HepG2 (cell line): ENCODE results near the gene ZCCHC10. TPM values are rescaled to one million over a fixed set of nuclear protein-coding genes. Genes with fewer than 3 reads are reported as not detected.

Experiments used
- DRAP1 ChIP-seq: IDR thresholded peaks from 2 replicates; pipeline ENCODE4 v1.6.1; 2016; ENCODE audit warnings: missing genetic modification reagents, missing compliant biosample characterization
- ESRRA ChIP-seq: sonication (generic); formaldehyde crosslinking; IDR thresholded peaks from 2 replicates; pipeline ENCODE4 v1.5.1; 2020; ENCODE audit warnings: mild to moderate bottlenecking, low read depth, missing genetic modification reagents
- GZF1 ChIP-seq: sonication (generic); formaldehyde crosslinking; IDR thresholded peaks from 2 replicates; pipeline ENCODE4 v1.5.1; 2020; ENCODE audit warnings: mild to moderate bottlenecking, missing genetic modification reagents
- HIVEP1 ChIP-seq: sonication (generic); formaldehyde crosslinking; IDR thresholded peaks from 2 replicates; pipeline ENCODE4 v1.4.0; 2020; ENCODE audit warnings: mild to moderate bottlenecking, missing genetic modification reagents
- NCOR1 ChIP-seq: fragments of 200-600 bp; sonication (generic); IDR thresholded peaks from 2 replicates; pipeline ENCODE4 v1.7.0; 2017; ENCODE audit warnings: antibody characterized with exemption, low read length, borderline replicate concordance
- SAP130 ChIP-seq: IDR thresholded peaks from 2 replicates; pipeline ENCODE4 v1.6.1; 2016; ENCODE audit warnings: low read depth
- SIN3A ChIP-seq: IDR thresholded peaks from 2 replicates; pipeline ENCODE4 v1.6.1; 2011; ENCODE audit warnings: low read depth, mild to moderate bottlenecking, control low read depth, low read length, borderline replicate concordance
- SP140L ChIP-seq: sonication (generic); formaldehyde crosslinking; IDR thresholded peaks from 2 replicates; pipeline ENCODE4 v1.4.0; 2020; ENCODE audit warnings: missing genetic modification reagents, borderline replicate concordance
- THAP11 ChIP-seq: IDR thresholded peaks from 2 replicates; pipeline ENCODE4 v1.6.1; 2016; ENCODE audit warnings: missing biosample characterization, missing genetic modification reagents
- ZBTB8A ChIP-seq: sonication (generic); formaldehyde crosslinking; IDR thresholded peaks from 2 replicates; pipeline ENCODE4 v1.4.0; 2020; ENCODE audit warnings: mild to moderate bottlenecking, low read depth, missing genetic modification reagents, borderline replicate concordance
- ZEB1 ChIP-seq: IDR thresholded peaks from 2 replicates; pipeline ENCODE4 v1.6.1; 2012; ENCODE audit warnings: mild to moderate bottlenecking, low read depth, inconsistent platforms; ENCODE audit not compliant: insufficient replicate concordance
- ZNF335 ChIP-seq: sonication (generic); formaldehyde crosslinking; IDR thresholded peaks from 2 replicates; pipeline ENCODE4 v1.4.0; 2020; ENCODE audit warnings: missing genetic modification reagents
- ZNF451 ChIP-seq: sonication (generic); formaldehyde crosslinking; IDR thresholded peaks from 2 replicates; pipeline ENCODE4 v1.5.0; 2020; ENCODE audit warnings: mild to moderate bottlenecking, missing genetic modification reagents
- ZNF556 ChIP-seq: sonication (generic); formaldehyde crosslinking; IDR thresholded peaks from 2 replicates; pipeline ENCODE4 v1.4.0; 2020; ENCODE audit warnings: mild to moderate bottlenecking, missing genetic modification reagents, borderline replicate concordance
- ZNF639 ChIP-seq: conservative IDR thresholded peaks from 2 replicates; pipeline ENCODE4 v1.6.1; 2018; ENCODE audit warnings: missing genetic modification reagents
- polyA plus RNA-seq, 8 experiments: library from polyadenylated mRNA; depleted of rRNA in 3 of 8; stranded (reverse) in 7 of 8; unstranded in 1 of 8; fragments of >200 nt; fragmentation: Illumina TruSeq in 4 of 8; extraction: Trizol in 4 of 8; gene quantifications; 2 replicates each; pipeline versions ENCODE4 v1.2.1 to v1.2.3, GENCODE V29; 2011 to 2016; ENCODE audit warnings: low read depth in 4 of 8, missing spikeins in 1 of 8, mixed read lengths in 1 of 8; ENCODE audit not compliant: insufficient read depth in 1 of 8
- total RNA-seq, 5 experiments: library from RNA; depleted of rRNA; stranded (reverse); fragments of >200 nt; fragmentation: Illumina TruSeq; extraction: Trizol; gene quantifications; 2 replicates each; pipeline ENCODE4 v1.2.3, GENCODE V29; 2016; ENCODE audit warnings: low read depth in 1 of 5
- TF ChIP-seq, protein P1 (sequence below), 2 experiments: fragments of 450-650 bp in 1 of 2; sonication (generic) in 1 of 2; formaldehyde crosslinking in 1 of 2; IDR thresholded peaks; 2 replicates each; pipeline versions ENCODE4 v1.6.1 to v1.8.0; 2016 to 2022; ENCODE audit warnings: antibody characterized with exemption in 1 of 2, mild to moderate bottlenecking in 1 of 2, missing genetic modification reagents in 1 of 2
- TF ChIP-seq, protein P2 (sequence below): IDR thresholded peaks from 2 replicates; pipeline ENCODE4 v1.6.1; 2012; ENCODE audit warnings: low read length, improper control_type of control experiment

ZCCHC10 gene
- total and polyA plus RNA-seq, 2 of the 13 experiments (the other 11 are each of a cell fraction or from before 2014, with no cell fraction given): 40.7 to 48.2 TPM

- TF ChIP-seq, protein P1, sequence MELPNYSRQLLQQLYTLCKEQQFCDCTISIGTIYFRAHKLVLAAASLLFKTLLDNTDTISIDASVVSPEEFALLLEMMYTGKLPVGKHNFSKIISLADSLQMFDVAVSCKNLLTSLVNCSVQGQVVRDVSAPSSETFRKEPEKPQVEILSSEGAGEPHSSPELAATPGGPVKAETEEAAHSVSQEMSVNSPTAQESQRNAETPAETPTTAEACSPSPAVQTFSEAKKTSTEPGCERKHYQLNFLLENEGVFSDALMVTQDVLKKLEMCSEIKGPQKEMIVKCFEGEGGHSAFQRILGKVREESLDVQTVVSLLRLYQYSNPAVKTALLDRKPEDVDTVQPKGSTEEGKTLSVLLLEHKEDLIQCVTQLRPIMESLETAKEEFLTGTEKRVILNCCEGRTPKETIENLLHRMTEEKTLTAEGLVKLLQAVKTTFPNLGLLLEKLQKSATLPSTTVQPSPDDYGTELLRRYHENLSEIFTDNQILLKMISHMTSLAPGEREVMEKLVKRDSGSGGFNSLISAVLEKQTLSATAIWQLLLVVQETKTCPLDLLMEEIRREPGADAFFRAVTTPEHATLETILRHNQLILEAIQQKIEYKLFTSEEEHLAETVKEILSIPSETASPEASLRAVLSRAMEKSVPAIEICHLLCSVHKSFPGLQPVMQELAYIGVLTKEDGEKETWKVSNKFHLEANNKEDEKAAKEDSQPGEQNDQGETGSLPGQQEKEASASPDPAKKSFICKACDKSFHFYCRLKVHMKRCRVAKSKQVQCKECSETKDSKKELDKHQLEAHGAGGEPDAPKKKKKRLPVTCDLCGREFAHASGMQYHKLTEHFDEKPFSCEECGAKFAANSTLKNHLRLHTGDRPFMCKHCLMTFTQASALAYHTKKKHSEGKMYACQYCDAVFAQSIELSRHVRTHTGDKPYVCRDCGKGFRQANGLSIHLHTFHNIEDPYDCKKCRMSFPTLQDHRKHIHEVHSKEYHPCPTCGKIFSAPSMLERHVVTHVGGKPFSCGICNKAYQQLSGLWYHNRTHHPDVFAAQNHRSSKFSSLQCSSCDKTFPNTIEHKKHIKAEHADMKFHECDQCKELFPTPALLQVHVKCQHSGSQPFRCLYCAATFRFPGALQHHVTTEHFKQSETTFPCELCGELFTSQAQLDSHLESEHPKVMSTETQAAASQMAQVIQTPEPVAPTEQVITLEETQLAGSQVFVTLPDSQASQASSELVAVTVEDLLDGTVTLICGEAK (IDR thresholded peaks at IDR 0.05): no peak
- TF ChIP-seq, protein P1 (CRISPR knock-in tag; IDR thresholded peaks at IDR 0.05): no peak
- TF ChIP-seq ZNF335 (CRISPR knock-in tag) (peak; percentile 88), SAP130 (CRISPR knock-in tag) (peak; percentile 90), GZF1 (no peak), DRAP1 (CRISPR knock-in tag) (peak; percentile 45; the same call in 1 of the 2 replicates), ZNF639 (CRISPR knock-in tag) (no peak), ZEB1 (no peak), ESRRA (no peak), ZBTB8A (no peak), SIN3A (no peak), HIVEP1 (CRISPR knock-in tag) (no peak), ZNF556 (CRISPR knock-in tag) (no peak), SP140L (CRISPR knock-in tag) (no peak), THAP11 (CRISPR knock-in tag) (peak; percentile 61), ZNF451 (no peak), NCOR1 (peak; percentile 81; the same call in 1 of the 2 replicates)
- TF ChIP-seq, protein P2, sequence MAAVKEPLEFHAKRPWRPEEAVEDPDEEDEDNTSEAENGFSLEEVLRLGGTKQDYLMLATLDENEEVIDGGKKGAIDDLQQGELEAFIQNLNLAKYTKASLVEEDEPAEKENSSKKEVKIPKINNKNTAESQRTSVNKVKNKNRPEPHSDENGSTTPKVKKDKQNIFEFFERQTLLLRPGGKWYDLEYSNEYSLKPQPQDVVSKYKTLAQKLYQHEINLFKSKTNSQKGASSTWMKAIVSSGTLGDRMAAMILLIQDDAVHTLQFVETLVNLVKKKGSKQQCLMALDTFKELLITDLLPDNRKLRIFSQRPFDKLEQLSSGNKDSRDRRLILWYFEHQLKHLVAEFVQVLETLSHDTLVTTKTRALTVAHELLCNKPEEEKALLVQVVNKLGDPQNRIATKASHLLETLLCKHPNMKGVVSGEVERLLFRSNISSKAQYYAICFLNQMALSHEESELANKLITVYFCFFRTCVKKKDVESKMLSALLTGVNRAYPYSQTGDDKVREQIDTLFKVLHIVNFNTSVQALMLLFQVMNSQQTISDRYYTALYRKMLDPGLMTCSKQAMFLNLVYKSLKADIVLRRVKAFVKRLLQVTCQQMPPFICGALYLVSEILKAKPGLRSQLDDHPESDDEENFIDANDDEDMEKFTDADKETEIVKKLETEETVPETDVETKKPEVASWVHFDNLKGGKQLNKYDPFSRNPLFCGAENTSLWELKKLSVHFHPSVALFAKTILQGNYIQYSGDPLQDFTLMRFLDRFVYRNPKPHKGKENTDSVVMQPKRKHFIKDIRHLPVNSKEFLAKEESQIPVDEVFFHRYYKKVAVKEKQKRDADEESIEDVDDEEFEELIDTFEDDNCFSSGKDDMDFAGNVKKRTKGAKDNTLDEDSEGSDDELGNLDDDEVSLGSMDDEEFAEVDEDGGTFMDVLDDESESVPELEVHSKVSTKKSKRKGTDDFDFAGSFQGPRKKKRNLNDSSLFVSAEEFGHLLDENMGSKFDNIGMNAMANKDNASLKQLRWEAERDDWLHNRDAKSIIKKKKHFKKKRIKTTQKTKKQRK: no peak
Measured at GRCh38 chr5:133049726-133050048, 23.3 kb upstream of the ZCCHC10 start (continued).
